Activated CD4-positive, alpha-beta T cell treated with anti-CD3 and anti-CD28 coated beads for 48 hours (primary cell): ENCODE results near the gene TSGA10IP.
"Not testable (repeated sequence)": the region's sequence is repeated elsewhere in the genome, so short reads cannot be mapped to it uniquely, and the experiment has no call there.

Source experiments
- DNase-seq: peaks from one replicate; pipeline ENCODE4 v3.0.0-alpha.2; 2020

Gene TSGA10IP

DNA sequence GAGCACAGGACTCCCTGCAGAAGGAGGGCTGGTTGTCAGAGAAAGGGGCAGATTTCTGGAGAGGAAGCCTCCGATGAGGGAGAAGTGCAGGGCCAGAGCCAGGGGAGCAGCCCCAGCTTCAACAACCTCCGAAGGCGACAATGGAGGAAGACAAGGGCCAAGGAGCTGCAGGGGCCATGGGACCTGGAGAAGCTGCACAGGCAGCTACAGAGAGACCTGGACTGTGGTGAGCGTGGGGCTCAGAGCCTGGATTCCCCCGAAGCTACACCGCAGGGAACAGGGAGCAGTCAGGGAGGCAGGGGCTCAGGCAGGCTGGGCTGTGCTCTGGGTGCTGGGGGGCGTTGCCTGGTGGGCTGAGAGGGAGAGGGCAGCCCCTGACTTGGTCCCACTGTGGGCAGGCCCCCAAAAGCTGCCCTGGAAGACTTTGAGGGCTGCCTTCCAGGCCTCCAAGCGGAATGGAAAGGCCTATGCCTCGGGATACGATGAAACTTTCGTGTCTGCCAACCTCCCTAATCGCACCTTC, 2.4 kb downstream of the TSGA10IP start:
- no peak for DNase-seq

DNA sequence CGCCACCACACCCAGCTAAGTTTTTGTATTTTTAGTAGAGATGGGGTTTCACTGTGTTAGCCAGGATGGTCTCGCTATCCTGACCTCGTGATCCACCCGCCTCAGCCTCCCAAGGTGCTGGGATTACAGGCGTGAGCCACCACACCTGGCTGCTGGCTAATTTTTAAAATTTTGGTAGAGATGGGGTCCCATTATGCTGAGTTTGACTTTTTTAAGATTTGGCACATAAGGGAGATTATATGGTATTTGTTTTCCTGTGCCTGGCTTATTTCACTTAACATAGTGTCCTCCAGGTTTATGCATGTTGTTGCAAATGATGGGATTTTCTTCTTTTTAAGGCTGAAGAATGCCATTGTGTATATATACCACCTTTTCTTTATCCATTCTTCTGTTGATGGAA, 5.4 kb downstream of the TSGA10IP start:
- not testable (repeated sequence) for DNase-seq

DNA sequence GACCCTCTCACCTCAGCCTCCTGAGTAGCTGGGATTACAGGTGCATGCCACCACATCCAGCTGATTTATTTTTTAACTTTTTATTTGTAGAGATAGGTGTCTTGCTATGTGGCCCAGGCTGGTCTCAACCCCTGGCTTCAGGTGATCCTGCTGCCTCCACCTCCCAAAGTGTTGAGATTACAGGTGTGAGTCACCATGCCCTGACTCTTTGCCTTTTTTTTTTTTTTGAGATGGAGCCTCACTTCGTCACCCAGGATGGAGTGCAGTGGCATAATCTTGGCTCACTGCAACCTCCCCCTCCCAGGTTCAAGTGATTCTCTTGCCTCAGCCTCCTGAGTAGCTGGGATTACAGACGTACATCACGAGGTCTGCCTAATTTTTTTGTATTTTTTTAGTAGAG, 6.4 kb downstream of the TSGA10IP start:
- not testable (repeated sequence) for DNase-seq

DNA sequence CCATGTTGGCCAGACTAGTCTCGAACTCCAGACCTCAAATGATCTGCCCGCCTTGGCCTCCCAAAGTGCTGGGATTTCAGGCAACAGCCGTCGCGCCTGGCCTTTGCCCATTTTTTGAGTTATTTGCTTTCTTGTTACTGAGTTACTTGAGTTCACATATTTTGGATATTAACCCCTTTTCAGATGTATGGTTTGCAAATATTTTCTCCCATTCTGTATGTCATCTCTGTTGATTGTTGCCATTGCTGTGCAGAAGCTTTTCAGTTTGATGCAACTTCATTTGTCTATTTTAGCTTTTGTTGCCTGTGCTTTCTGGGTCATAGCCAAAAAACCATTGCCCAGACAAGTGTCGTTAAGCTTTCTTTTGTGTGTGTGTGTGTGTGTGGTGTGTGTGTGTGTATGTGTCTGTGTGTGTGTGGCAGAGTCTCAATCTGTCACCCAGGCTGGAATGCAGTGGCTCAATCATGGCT, 6.8 kb downstream of the TSGA10IP start:
- DNase-seq, result no peak

DNA sequence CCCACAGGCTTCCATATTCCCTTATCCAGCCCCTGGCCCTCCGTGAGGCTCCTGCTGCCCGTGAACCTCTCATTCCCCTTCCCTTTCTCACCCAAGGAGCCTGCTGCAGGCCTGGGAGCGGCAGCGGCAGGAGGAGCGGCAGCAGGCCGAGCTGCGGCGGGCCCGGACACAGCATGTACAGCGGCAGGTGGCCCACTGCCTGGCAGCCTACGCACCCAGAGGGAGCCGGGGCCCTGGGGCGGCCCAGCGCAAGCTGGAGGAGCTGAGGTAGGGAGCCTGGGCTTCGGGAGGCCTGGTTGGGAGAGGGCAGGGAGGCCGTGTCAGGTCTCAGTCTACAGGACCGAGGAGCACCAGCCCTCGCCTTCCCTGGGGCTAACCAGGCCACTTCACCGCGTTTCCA, 8.2 kb downstream of the TSGA10IP start:
- DNase-seq, result no peak

DNA sequence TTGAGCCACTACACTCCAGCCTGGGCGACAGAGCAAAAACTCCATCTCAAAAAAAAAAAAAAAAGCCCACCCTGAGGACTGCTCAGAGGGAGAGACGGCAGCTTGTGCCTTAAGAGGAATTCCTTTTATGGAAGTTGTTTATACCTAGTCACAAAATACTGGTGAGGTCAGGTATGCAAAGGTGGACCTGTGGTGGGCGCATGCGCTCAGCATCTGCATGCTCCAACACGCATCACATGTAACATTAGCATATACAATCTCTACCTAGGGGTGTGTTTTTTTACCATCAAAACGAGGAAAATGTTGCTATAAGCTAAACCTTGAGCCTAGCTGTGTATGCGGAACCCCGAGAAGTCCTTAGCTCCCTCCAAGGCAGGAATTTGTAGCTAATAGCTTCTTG, 9.5 kb downstream of the TSGA10IP start:
- DNase-seq, result no peak

DNA sequence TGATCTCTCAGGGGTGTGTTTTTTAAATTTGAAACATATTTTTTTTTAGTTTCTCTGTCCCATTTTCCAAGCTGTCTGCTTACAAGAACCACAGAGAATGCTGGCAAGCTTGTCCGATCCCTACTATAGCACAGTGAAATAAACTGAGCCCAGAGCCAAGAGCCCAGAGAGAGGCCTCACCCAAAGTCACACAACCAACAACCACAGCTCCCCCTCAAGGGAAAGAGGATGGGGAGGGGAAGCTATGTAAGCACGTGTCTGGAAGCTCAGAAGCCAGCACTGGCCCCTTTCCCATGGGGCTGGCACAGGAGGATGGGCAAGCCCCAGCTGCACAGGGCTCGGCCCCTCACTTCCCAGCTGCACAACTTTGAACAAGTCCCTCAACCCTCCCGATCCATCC, 13.0 kb downstream of the TSGA10IP start:
- no peak for DNase-seq

DNA sequence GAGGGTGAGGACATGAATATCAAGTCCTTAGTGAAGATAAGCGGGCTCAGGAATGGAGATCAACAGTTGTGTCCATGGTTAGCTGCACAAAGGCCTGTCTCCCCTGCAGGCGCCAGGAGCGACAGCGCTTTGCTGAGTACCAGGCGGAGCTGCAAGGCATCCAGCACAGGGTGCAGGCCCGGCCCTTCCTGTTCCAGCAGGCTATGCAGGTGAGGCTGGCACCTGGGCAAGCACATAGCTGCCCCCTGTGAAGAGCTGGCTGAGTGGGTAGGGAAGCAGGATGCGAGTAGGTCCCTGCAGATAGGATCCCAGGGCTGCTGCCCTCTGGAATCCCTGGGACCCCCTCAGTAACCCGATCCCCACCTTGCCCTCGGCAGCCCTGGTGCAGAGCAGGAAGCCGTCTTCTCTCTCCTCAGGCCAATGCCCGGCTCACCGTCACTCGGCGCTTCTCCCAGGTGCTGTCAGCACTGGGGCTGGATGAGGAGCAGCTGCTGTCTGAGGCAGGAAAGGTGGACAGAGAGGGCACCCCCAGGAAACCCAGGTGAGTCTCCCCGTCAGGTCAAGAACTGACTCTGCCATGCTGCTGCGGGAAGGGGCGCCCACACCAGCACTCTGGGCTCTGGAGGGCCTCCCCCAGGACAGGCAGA, 13.6 kb downstream of the TSGA10IP start:
- no peak for DNase-seq

DNA sequence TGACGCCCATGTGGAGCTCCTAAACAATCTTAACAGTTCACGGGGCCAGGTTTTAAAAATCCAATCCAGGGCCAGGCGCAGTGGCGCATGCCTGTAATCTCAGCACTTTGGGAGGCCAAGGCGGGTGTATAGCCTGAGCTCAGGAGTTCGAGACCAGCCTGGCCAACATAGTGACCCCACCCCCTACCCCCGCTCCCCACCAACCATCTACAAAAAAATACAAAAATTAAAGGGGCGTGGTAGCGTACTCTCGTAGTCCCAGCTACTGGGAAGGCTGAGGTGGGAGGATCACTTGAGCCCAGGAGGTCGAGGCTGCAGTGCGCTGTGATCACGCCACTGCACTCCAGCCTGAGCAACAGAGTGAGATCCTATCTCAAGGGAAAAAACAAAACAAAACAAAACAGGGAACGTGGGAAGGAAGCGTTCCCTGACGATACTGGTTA, 15.6 kb downstream of the TSGA10IP start:
- peak; percentile 13 for DNase-seq

DNA sequence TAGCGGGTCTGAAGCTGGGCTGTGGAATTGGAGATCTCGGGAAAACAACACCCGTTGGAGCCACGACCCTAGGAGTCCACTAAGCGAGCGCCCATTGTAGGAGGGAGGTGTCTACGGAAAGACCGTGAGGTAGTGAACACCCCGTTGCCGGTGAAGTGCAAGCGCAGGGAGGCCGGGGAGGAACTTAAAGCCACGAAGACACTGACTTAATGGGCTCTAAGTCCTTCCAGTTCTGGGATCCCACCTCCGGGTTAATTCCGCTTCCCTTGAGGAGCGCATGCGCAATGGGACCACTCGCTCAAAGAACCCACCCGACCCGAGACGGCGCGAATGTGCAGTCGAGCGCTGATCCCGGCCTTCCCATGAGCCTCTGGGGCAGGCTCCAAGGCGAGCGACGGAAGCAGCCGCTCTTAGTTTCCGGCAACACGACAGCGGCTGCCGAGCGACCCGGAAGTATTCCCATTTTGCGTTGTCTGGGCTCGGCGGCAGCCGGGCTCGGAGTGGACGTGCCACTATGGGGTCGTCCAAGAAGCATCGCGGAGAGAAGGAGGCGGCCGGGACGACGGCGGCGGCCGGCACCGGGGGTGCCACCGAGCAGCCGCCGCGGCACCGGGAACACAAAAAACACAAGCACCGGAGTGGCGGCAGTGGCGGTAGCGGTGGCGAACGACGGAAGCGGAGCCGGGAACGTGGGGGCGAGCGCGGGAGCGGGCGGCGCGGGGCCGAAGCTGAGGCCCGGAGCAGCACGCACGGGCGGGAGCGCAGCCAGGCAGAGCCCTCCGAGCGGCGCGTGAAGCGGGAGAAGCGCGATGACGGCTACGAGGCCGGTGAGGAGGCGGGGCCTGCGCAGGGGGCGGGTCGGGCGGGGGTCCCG, 16.2 kb downstream of the TSGA10IP start, which contains the start of gene SART1:
Gene SART1, plus strand, starts transcription at position 468 of the 874 bp plus-strand sequence. Its CDS starts 47 bp downstream, at position 515.
- DNase-seq, result peak; percentile 97

DNA sequence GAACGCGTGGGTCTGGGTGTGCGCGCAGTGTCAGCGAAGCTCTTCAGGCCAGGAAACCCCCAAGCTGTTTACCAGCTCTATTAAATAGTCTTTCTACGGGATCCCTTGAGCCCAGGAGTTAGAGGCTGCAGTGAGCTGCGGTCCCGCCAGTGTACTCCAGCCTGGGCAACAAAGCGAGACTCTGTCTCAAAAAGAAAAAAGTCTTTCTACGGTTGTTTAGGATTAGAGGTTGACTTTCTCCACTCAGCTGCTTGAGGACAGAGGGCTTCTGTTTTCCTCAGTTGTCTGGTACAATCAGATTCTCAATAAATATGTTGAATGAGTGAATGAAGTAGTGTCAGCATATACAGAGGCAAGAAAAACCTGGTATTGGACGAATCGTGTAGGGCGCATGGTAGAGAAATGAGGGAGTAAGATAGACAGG, 16.9 kb downstream of the TSGA10IP start:
- DNase-seq, result no peak

DNA sequence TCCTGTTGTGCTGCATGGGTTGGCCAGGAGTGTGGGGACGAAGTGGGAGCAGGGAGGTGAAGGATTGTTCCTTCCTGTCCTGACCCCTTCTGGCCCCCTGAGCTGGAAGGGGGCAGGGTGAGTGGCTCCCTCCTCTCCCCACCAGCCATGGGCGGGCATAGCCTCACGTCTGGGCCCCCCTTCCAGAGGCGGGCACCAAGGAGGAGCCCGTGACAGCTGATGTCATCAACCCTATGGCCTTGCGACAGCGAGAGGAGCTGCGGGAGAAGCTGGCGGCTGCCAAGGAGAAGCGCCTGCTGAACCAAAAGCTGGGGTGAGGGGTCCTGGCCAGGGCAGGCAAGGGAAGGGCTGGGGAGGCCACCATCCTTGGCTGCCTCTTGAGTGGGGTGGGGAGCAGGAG, 19.6 kb downstream of the TSGA10IP start:
- DNase-seq, result no peak

DNA sequence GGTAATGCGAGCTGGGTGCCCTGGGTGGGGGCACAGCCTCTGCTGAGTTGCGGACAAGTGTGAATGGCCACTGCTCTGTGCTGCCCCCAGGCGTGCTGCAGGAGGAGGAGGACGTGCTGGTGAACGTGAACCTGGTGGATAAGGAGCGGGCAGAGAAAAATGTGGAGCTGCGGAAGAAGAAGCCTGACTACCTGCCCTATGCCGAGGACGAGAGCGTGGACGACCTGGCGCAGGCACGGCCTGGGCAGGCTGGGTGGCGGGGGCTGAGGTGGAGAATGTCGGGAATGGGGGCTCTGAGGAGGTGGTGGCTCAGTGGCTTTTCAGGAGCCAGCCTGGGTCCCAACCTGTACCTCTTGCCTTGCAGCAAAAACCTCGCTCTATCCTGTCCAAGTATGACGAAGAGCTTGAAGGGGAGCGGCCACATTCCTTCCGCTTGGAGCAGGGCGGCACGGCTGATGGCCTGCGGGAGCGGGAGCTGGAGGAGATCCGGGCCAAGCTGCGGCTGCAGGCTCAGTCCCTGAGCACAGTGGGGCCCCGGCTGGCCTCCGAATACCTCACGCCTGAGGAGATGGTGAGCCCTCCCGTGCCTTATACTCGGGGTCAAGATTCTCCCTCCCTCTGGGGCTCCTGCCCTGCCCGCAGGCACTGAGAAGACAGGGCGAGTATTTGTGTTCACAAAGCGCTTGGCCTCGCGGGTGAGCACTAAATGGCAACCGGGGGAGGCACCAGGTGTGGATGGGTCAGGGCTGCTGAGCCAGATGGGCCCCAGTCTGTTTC, 20.9 kb downstream of the TSGA10IP start:
- DNase-seq, result no peak

DNA sequence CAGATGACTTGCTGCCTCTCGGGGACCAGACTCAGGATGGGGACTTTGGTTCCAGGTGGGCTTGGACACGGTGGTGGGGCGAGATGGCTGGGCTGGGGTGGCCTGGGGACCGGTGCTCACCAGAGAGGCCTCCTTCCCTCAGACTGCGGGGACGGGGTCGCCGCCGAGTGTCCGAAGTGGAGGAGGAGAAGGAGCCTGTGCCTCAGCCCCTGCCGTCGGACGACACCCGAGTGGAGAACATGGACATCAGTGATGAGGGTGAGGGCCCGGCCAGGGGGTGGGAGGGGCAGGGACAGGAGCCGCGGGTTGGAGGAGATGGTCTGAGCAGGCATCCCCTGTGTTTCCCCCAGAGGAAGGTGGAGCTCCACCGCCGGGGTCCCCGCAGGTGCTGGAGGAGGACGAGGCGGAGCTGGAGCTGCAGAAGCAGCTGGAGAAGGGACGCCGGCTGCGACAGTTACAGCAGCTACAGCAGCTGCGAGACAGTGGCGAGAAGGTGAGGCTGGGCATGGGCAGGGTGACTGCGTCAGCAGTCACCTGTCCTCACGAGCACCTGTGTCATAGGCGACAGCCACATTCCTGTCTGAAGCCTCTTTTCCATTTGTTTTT, 22.2 kb downstream of the TSGA10IP start:
- no peak for DNase-seq

DNA sequence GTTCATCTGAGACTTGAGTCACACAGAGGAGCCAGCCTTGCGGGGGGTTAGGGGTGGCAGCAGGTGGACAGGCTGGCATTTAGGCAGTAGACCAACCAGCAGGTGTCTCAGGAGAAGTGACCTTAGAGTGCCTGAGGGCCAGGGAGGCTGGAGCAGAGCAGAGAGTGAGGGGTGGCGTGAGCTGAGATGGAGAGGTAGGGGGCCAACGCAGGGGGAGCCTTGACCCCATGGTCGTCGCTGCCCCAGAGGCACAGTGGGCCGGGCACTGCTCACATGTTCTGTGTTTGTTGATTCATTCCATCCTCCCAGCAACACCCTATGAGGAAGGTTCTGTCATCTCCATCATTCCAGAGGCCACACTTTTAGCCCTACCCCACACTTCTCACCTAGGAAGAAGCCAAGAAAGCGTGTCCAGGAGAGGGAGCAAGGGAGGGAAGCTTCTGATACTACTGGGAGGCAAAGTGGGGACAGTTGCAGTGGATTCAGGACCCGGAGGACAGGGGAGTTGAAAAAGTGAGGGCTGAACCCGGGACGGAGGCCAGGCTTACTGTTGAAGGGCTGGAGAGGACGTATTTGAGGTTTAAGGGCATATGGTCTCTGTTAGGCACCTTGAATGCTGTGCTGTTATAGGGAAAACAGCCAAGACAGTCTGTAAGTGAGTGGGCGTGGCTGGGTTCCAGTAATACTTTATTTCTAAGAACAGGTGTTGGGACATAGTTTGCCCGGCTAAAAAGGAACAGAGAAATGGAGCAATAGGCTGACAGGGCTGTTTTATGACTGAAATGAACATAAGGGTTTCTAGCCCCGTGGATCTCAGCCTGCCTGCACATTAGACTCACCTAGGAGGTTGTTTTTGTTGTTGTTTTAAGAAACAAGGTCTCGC, 23.6 kb downstream of the TSGA10IP start:
- no peak for DNase-seq

DNA sequence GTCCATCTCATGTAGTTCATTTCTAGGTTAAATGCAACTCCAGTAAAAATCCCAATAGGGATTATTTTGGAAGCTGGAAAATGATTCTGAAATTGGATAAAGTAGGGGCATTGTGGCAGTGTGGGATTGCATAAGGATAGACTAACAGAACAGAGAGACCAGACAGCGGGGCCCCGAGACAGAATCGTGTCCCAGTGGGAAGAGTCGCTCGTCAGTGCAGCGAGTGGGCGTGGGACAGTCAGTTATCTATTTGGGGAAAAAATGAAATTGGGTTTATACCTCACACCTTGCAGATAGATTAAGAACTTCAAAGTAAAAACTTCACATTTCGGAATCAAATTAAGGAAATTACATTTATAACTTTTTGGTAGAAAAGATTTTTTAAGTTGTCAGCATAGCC, 26.8 kb downstream of the TSGA10IP start:
- no peak for DNase-seq

DNA sequence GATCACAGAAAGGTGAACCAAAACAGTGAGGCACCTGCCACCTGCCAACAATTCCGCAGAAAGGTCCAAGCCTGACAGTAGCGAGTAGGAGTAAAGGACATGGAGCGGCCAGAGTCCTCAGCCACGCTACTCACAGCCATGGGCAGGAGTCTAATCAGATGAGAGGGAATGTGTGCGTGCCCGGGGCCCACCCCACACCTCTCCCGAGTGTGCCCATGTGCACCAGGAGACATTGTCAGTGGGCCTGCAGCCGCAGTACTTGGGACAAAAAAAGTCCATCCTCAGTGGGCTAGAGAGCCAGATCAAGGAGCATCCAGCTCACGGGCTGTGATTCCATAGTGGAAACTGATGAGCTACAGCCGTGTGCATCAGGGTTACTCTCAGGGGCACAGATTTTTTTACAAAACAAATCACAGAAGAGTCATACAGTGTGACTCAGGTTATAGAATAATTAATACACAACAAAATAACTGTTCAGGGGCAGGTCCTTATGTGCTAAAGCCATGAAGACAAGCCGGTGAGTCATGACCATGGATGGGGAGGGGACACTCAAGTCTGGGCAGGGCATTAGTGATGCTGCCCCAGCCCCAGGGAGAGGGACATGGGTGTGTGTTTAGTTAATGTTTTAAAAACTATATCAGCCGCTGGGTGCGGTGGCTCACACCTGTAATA, 28.3 kb downstream of the TSGA10IP start:
- DNase-seq, result no peak

DNA sequence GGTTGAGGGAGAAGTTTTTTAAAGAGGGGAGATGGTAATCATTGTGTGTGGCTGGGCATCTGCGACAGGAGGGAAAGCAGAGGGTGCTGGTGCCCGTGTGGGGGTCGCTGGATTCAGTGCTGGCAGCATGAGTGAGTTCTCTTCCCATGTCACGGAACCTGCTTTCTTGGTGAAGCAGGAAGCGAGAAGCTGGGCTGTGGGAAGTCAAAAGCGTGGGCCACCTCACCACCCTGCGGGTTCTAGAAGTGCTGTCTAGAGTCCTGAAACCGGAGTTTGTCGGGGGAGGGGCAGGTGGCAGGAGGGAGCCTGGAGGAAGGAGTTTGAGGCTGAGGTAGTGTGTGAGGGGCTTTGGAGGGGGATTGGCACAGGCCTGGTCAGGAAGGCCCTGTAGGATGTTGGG, 30.5 kb downstream of the TSGA10IP start:
- DNase-seq, result no peak

DNA sequence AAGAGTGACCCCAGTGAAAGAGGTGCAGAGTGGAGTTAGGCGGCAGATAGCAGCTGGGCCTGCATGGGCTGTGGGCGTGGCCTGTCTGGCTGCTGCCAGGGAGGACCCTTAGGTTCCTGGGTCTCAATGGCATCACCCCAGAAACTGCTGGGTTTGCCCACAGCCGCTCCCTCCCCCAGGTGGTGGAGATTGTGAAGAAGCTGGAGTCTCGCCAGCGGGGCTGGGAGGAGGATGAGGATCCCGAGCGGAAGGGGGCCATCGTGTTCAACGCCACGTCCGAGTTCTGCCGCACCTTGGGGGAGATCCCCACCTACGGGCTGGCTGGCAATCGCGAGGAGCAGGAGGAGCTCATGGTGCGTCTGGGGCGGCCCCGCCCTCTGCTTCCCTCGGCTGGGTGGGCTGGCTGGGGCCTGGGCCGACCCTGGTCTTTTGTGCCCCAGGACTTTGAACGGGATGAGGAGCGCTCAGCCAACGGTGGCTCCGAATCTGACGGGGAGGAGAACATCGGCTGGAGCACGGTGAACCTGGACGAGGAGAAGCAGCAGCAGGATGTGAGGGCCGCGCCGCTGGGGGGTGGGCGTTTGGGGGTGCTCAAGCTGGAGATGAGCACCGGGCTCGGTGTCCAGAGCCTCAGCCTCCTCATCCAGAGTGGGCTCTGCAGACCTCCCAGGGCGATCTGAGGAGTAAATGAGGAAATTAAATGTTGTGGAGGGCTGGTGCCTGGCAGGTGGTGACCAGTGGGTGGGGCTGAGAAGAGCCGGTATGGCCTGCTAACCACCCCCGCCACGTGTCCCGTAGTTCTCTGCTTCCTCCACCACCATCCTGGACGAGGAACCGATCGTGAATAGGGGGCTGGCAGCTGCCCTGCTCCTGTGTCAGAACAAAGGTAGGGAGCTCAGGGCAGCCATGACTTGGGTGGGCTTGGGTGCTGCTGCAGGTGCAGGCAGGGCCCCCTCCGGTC, 31.2 kb downstream of the TSGA10IP start:
- no peak for DNase-seq
